Kidney glomerular epithelial cell (primary cell): ENCODE results near the gene MDGA2.

ENCODE experiments used
- DNase-seq: peaks from one replicate; lab custom pipeline; 2025; lab: John Stamatoyannopoulos, UW

The MDGA2 gene

DNA sequence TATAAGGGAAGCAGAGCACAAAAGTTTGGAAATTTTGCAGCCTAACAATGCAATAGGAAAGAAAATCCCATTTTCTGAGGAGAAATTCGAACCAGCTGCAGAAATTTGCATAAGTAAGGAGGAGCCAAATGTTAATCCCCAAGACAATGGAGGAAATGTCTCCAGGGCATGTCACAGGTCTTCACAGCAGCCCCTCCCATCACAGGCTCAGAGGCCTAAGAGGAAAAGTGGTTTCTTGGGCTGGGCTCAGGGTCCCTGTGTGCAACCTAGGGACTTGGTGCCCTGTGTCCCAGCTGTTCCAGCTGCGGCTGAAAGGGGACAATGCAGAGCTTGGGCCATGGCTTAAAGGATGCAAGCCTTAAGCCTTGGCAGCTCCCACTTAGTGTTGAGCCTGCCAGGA, 190.0 kb downstream of the MDGA2 start:
- no peak for DNase-seq

DNA sequence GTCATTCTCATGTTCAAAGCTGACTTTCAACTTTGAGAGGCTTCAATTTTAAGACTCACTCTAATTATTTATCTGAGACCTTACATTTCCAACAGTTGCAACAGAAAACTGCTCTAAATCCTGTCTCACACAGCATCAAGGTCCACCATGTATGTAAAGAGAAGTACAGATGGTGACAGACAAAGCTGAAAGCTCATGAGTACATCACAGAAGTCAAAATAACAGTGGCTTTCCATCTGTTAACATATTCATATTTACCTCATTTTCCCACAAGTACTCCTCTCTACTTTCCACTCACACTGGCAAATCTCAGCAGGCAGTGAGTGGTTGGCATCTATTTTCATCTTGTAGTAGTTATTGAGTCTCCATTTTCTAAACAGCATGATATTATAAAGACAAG, 192.0 kb downstream of the MDGA2 start:
- no peak for DNase-seq

DNA sequence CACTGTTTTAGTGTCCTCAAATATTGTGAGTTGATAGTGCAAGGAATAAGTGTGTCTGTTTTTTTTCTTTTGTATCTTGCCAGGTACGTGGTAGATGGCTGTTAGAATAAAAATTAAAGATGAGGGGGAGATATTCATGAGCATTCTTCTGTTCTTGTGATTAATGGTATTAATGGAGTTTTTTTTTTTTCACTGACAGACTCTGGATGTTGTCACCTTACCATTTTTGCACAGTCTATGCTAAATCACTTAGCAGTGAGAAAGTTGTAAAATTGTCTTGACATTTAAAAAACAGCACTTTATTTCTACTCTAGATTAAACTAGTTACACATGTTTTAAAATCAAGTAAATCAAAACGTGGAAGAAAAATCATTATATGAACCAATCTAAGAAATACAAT, 204.3 kb downstream of the MDGA2 start:
- DNase-seq, result no peak

DNA sequence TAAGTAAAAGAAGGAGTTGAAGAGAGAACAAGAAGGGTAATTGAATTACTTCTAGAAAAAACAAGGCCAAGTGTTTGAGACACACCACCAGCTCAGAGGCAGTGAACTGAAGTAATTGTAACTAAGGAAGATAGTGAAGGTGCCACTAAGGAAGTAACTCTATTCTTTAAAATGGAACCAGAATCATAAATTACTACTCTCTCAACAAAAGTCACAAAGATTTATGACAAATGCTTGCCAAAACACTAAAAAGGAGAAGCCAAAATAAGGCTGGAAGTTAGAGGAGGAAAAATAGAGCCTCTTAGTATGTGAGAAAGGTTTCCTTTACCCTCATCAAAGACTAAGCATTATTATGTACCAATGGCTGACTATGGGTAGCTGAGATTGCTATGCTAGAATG, 208.5 kb downstream of the MDGA2 start:
- DNase-seq, result no peak

DNA sequence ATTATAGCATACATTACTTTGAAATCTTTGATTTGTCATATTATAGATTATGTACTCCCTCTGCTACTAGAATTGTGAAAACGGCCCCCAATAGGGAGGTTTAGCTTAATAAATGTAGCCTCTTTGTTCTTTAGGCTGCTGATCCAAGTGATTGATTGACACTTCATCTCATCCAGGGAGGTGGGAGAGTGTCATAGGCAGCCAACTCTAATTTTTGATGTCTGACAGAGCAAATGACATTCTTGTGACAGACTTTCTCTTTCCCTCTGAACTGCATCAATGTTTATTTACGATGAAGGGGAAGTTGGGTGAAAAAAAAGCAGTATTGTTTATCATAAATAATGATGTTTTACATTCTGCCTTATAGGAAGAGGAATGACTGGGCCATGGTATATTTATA, 221.4 kb downstream of the MDGA2 start:
- DNase-seq, result no peak

DNA sequence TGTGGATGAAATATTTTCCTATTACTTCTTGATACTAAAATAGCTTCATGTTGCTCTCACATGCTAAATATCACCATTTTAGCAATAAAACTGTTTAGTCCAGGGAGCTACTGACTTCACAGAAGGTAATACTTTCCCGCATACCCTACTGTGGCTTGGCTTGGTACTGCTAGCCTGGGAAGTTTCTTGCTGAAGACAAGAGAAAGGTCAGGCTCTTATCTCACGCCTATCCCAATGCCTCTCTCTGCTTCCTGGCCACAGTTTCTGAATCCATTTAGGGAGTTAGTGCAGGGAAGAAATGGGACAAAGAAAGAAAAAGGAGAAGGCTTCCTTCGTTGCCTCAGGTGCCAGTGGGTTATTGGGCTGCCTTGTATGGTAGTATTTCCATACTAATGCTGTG, 228.3 kb downstream of the MDGA2 start:
- no peak for DNase-seq

DNA sequence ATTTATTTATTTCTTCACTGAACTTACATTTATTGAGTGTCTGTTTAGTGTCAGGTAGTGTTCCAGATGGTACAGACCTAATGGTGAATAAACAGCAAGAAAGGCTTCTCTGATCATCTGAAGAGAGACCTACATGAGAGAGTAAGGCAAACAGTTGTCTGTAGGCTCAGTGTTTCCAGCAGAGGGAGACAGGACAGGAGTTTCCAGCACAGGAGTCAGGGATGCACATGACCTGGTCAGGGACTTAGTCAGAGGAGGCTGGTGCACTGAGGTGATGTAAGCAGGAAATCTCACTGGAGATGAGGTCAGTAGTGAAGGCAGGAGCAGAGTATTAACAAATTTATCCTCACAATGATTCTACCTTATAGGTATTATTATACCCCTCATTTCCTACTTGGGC, 233.2 kb downstream of the MDGA2 start:
- peak; percentile 95 for DNase-seq

DNA sequence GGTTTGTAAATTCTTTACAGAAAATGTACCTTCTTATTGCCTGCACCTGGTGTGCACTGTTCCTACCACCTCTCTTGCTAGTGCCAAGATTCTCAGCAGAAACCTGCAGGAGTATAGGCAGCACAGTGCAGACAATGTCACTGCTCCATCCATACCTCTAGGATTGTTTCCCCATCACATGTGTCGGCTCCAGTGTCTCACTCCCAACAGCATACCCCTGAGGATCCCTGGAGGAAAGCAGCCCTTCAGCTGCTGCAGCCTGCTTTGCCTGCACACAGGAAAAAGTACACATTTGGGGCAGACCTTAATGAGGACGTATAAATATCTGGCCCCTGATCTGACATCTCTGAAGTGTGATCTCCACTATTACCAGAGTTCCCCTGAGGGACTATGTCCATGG, 235.5 kb downstream of the MDGA2 start:
- no peak for DNase-seq

DNA sequence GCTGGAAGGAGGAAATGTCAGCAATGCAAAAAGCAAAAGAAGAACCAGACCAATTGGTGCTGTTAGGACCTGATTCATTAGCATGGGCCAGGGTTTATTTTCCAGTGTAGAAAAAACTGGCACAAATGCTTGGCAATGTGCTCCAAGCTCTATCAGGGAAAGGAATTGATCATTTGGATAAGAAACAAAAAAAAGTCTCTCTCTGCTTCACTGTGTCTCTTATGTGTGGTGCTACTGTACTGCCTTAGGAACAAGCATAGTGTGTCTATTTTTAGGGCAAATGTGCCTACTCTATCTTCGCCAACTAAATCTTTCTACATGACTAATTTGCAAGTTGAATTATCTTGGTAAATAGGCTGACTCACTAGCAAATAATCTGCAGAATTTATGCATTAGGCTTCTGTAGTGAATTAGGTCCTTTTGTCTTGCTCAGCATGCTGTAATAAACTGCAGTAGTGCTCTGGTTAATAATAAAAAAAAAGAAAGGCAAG, 236.7 kb downstream of the MDGA2 start:
- peak; percentile 87 for DNase-seq

DNA sequence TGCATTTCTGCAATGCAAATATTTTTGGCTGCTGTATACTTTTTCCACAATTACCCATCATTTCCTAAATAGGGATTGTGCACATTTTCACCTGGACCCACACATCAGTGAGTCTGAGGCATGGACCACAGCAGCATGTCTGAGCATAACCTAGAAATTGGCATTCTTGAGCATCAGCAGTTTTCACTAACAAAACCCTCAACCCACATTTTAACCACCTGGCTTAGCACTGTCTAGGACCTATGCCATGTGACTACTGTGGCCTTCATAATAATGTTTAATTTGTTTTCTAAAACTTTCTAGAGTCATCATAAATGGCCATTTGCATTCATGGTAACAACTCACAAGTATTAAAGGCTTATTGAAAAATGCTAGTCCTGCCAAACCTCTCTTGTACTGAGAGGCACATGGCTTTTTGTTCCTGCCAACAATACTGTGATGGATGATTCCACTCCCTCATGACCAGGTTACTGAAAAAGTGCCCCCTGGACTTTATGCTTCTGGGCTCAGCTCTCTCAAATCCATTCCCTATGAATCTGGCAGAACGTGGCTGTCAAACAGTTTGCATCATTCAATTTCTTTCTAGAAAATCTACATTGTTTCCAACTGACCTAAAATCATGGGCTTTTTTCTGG, 240.0 kb downstream of the MDGA2 start:
- DNase-seq, result no peak

DNA sequence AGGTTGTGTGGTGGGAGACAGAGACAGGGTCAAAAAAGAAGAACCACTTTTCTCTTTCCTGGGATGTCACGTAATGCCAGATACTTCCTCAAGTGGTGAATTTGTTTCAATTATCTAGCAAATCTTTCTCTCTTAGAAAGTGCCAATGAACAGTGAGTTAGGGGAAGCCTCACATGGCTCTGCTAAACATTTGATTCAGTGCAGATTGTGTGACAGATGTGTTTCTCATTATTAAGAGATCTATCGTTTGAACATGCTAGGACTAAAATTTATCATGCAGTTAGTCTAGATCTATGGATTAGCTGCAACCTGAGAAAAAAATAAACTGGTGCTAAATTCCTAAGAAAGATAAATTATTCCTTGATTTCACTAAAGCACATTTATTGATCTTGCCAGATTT, 247.8 kb downstream of the MDGA2 start:
- no peak for DNase-seq

DNA sequence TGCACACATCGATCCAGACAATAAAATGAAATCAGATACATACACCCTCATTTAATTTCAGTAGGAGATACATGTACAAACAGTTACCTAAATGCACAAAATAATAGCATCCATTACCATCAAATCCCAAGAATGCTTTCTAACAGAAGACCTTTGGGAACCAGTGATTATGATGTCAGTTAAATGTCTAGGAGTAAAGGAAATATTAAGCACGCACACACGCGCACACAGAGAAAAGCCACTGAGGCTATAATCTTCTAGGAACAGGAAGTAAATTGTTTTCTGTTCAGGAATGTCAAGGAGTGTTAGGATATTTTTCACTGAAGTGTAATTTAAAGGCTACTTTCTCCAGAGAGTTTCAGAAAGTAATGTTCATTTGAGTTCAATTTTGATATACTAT, 250.1 kb downstream of the MDGA2 start:
- no peak for DNase-seq

DNA sequence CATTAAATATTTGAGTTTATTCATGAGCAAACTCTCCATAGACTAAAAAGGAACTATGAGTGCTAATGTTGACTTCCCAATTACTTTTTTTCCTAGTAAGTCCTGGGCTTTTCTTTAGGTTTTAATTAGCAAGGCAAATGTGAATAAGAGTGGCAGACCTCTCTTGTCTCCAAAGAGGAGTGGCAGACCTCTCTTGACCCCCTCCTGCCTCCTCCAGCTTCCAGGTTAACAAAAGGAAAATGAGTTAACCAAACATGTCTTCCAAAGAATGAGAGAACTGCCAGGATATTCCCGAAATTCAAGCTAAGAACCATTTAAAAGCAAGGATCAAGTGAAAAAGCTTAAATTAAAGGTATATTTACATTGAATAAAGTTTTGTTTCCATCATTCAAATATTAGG, 253.2 kb downstream of the MDGA2 start:
- DNase-seq, result no peak

DNA sequence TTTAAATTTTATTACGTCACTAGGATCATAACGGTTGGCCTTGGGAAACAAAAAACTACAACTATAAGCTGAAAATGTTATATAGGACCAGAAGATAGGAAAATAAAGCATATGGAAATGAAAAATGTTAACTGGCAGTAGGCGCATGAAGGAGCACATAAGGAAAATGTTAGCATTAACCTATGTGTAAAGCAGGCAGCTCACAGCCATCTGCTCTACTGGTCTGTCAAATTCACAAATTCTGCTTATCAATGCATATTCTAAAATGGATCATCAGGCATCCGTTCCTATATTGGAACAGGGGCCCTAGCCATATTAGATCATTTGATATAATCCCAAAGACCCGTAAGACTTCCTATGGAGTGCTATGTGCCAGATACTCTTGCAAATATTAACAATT, 263.9 kb downstream of the MDGA2 start:
- DNase-seq, result no peak

DNA sequence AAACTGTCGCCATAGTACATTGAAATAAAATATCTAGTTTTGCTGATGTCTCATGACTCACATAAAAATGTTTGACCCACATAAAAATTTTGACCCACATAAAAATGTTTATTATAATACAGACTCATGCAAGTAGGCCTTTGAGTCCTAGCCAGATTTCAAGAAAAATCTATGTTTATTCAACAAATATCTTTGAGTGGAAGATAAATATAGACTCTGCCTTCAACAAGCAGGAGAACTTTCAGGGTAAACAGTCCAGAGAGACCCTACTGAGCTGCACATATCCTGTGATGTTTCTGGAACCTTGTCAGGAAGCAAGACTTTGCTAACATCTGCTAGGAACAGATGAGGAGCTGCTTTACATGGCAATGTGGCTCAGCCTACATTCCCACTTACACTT, 283.1 kb downstream of the MDGA2 start:
- no peak for DNase-seq

DNA sequence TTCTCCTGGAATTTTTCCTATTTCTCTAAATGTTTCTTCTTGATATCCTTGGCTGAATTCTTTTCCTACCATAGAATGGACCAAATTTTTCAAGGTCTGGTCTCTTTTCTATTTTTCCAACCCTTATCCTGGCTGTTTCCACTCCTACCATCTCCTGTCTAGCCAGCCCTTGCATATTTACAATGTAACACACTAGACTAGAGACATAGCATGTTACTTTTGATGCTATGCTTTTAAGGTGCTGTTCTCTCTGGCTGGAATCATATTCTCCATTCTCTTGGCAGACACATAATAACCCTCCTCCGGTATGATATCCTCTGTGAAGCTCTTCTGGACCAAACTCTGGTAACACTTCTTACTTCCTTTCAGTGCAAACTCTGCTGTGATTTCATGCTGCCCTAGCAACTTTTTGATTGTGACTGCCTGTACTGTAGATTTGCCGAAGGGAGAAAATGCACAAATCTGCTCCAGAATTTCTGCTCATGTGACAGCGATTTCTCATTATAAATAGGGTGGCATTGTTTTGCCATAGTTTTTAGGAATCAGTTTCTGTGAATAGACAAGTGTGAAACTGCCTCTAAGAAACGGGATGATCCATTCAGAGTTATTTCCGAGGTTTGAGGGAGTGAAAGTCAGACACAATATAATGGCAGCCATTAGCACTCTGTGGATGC, 284.4 kb downstream of the MDGA2 start:
- no peak for DNase-seq

DNA sequence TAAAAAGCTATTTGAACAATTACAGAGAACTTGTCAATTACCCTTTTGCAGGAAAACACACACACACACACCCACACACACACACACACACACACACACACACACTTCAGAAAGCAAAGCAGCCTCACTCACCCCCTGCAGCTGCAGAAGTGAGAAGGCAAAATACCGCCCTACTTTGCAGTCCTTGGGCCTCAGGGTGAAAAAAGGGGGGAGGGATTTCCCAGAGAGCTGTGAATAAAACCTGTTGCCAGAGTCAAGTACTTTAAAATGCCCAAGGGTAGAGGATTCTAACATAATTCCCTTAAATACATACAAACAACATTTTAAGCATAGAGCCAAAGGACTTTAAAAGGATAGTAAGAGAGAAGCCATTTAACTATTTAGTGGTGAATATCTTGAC, 285.9 kb downstream of the MDGA2 start:
- DNase-seq, result no peak

DNA sequence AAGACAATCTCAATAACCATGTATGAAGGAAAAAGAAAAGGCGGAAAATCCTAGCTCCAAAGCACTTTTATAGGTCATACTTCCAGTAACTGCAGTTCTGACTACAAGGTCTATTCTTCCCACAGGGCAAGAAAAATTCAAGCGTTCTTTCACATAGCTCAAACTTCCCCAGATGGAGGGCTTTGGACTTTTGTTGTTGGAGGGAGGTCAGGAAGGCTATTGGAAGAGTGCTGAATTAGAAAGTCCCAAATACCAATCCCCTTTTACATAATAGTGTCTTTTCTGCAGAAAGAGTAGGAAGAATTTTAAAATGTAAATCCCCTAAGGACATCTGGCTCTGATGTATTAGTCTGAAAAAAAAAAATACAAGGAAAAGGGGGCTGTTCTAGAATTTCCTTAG, 309.4 kb downstream of the MDGA2 start:
- DNase-seq, result no peak

DNA sequence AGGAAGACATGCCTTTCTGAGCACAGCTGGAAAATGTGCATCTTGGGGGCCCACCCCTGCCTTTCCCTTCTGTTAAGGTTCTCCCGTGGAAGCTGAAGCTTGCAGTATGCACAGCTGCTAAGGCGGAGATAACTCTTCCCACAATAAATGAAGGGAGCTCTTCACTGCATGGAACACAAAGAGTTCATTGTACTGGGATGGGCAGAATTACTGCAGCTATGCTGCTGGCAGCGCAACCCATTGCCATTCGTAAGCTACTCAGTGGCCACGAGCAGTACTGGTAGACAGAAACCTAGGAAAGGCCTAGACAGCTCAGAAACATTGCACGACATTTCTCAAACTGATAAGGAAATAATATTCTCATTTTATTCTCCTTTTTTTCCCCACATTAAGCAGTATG, 310.2 kb downstream of the MDGA2 start:
- no peak for DNase-seq

DNA sequence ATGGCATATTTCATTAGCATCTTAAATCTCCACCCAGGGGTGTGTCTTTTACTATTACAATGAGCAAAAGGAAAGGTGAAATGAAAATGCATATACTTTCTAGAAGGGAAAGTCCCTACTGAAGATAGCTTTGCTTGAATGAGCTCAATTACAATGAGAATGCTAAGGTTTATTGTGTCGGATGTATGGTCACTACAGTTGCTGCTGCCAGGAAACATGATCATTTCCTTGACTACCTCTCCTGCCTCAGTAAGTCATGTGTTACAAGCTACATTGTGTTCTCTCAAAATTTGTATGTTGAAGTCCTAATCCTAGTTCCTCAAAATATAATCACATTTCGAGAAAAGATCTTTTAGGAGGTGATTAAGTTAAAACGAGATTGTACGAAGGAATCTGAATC, 322.2 kb downstream of the MDGA2 start:
- no peak for DNase-seq

DNA sequence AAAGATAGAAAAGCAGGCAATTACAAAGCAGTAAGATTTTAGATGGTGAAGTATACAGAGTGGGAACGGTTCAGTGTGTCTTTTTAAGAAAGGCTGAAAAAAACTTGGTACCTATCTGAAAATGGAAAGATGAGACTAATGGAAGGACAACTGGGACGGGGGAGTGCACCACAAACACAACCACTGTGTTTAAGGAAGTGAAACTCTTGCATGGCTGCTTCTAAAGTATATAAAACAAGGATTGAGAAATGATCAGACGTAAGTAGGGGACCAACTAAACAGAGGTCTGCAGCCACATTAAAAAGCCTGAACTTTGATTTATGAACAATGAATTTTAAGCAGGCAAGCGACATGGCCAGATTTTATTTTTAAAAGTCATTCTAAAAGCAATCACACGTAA, 328.6 kb downstream of the MDGA2 start:
- DNase-seq, result no peak

DNA sequence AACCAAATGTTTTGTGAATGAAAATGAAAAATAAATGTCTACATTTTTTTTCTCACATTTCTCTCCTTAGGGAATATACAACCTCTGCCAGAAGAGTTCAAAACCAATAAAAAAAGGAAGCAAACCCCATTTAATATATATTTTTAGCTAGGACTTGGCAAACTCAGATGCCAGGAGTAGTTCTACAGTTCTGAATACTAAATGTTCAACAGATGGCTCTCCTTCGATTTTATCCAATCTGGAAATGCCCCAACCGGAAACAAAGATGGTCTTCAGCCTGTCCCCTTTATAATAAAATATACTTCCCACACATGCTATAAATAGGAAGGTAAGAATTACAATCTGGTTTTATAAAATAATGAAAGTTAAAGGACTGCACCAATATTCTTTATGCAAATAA, 330.4 kb downstream of the MDGA2 start:
- no peak for DNase-seq

DNA sequence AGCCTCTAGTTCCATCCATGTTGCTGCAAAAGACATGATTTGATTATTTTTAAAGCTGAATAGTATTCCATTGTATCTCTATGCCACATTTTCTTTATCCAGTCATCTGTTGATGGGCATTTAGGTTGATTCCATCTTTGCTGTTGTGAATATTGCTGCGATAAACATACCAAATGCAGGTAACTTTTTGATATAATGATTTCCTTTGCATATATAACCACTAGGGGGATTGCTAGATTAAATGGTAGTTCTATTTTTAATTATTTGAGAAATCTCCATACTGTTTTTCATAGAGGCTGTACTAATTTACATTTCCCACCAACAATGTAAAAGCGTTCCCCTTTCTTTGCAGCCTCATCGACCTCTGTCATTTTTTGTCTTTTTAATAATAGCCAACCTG, 342.5 kb downstream of the MDGA2 start:
- DNase-seq, result no peak

DNA sequence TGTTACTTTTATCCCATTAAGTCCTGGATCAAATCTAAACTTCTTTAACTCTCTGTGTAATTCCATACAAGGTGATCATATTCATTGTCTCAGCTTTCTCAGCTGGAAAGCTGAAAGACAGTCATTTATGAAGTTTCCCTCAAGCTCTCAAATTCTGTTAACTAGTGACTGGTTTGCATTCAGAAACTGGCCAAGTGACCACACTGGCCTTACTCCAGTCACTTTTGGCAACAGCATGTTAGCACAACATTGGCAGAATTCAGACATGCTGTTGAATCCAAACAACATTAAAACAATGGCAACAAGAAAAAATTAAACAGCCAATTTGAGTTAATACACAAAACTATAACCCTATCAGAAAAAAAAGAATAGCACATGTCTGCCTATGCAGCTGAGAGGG, 343.3 kb downstream of the MDGA2 start:
- no peak for DNase-seq
